Stimulated activated naive CD8-positive, alpha-beta T cell treated with anti-CD3 and anti-CD28 coated beads, Interleukin-15, amount 100 ng/mL, for 72 hours (primary cell): ENCODE measurements around the gene SMAD6.
"Not testable (repeated sequence)": the region's sequence is repeated elsewhere in the genome, so short reads cannot be mapped to it uniquely, and the experiment has no call there.

Source experiments
- ATAC-seq: fragments of 150-1000 bp; cut with Tn5 transposase; 2 replicates; pipeline ENCODE4 v1.10.0; 2021; ENCODE audit warnings: mild to moderate bottlenecking, moderate library complexity
- DNase-seq, 2 donors: peaks; one replicate each; pipeline ENCODE4 v3.0.0; 2021 to 2022
- H3K27ac Mint-ChIP-seq, 2 donors: one replicate each; pipeline ENCODE4 v1.8.0; 2022; ENCODE audit warnings: mild to moderate bottlenecking in 2 of 2, mixed read lengths in 2 of 2, moderate library complexity in 2 of 2
- H3K27me3 Mint-ChIP-seq: one replicate; pipeline ENCODE4 v1.8.0; 2022; ENCODE audit warnings: mixed read lengths
- H3K4me1 Mint-ChIP-seq: one replicate; pipeline ENCODE4 v1.8.0; 2022; ENCODE audit warnings: mild to moderate bottlenecking, mixed read lengths
- H3K4me3 Mint-ChIP-seq, 2 donors: one replicate each; pipeline ENCODE4 v1.8.0; 2022; ENCODE audit warnings: mild to moderate bottlenecking in 2 of 2, mixed read lengths in 2 of 2, moderate library complexity in 1 of 2
- H3K9me3 Mint-ChIP-seq, 2 donors: one replicate each; pipeline ENCODE4 v1.8.0; 2022; ENCODE audit warnings: mixed read lengths in 2 of 2

SMAD6 gene

GRCh38 chr15:66825139-66825538, 123.1 kb downstream of the SMAD6 start:
- no peak for ATAC-seq

GRCh38 chr15:66825731-66826130, 123.7 kb downstream of the SMAD6 start:
- no peaks in the 10 kb centered on the region for H3K4me1 Mint-ChIP-seq
- H3K27ac Mint-ChIP-seq = no peak overlapping the region
- no peak for DNase-seq
- ATAC-seq = no peak
- no peaks in the 10 kb centered on the region for H3K9me3 Mint-ChIP-seq
- no peaks in the 10 kb centered on the region for H3K27me3 Mint-ChIP-seq
- H3K4me3 Mint-ChIP-seq = no peak overlapping the region

More at GRCh38 chr15:66825139-66825538, 123.1 kb downstream of the SMAD6 start:
- no peak overlapping the region for H3K27ac Mint-ChIP-seq
- H3K9me3 Mint-ChIP-seq = no peaks in the 10 kb centered on the region
- no peak for DNase-seq
- H3K4me3 Mint-ChIP-seq = no peak overlapping the region
- no peaks in the 10 kb centered on the region for H3K4me1 Mint-ChIP-seq
- no peaks in the 10 kb centered on the region for H3K27me3 Mint-ChIP-seq

GRCh38 chr15:66826507-66826906, 124.5 kb downstream of the SMAD6 start:
- no peak overlapping the region for H3K27ac Mint-ChIP-seq
- no peak for DNase-seq
- no peak overlapping the region for H3K4me3 Mint-ChIP-seq
- H3K9me3 Mint-ChIP-seq = no peaks in the 10 kb centered on the region
- ATAC-seq = no peak
- no peaks in the 10 kb centered on the region for H3K4me1 Mint-ChIP-seq
- no peaks in the 10 kb centered on the region for H3K27me3 Mint-ChIP-seq

- ATAC-seq = no peak
- no peak for DNase-seq
- no peaks in the 10 kb centered on the region for H3K4me1 Mint-ChIP-seq
These were observed 125.1 kb downstream of the SMAD6 start for GRCh38 chr15:66827039-66827697.

GRCh38 chr15:66827698-66828055, 125.6 kb downstream of the SMAD6 start:
- Mint-ChIP-seq H3K4me1 (no peaks in the 10 kb centered on the region), H3K27me3 (no peaks in the 10 kb centered on the region), H3K4me3 (no peak overlapping the region), H3K27ac (no peak overlapping the region), H3K9me3 (no peaks in the 10 kb centered on the region)
- DNase-seq = no peak
- ATAC-seq = no peak

More at GRCh38 chr15:66827039-66827697, 125.1 kb downstream of the SMAD6 start:
- no peak overlapping the region for H3K4me3 Mint-ChIP-seq
- H3K27me3 Mint-ChIP-seq = no peaks in the 10 kb centered on the region
- H3K9me3 Mint-ChIP-seq = no peaks in the 10 kb centered on the region
- no peak overlapping the region for H3K27ac Mint-ChIP-seq

GRCh38 chr15:66828817-66829541, 126.9 kb downstream of the SMAD6 start:
- H3K4me1 Mint-ChIP-seq, H3K27ac Mint-ChIP-seq, DNase-seq: not testable (repeated sequence)

GRCh38 chr15:66829551-66830121, 127.6 kb downstream of the SMAD6 start:
- H3K4me3 Mint-ChIP-seq = no peak overlapping the region
- no peaks in the 10 kb centered on the region for H3K27me3 Mint-ChIP-seq
- no peaks in the 10 kb centered on the region for H3K9me3 Mint-ChIP-seq
- DNase-seq = no peak
- H3K4me1 Mint-ChIP-seq = no peaks in the 10 kb centered on the region
- H3K27ac Mint-ChIP-seq = no peak overlapping the region
- ATAC-seq = no peak

More at GRCh38 chr15:66828817-66829541, 126.9 kb downstream of the SMAD6 start:
- H3K27me3 Mint-ChIP-seq, H3K9me3 Mint-ChIP-seq, H3K4me3 Mint-ChIP-seq, ATAC-seq: not testable (repeated sequence)

- DNase-seq (no peak), ATAC-seq (no peak)
- H3K27me3 Mint-ChIP-seq = no peaks in the 10 kb centered on the region
- no peak overlapping the region for H3K4me3 Mint-ChIP-seq
- no peaks in the 10 kb centered on the region for H3K9me3 Mint-ChIP-seq
- H3K27ac Mint-ChIP-seq = no peak overlapping the region
- H3K4me1 Mint-ChIP-seq = no peaks in the 10 kb centered on the region
These were observed 128.3 kb downstream of the SMAD6 start for GRCh38 chr15:66830358-66830757.

GRCh38 chr15:66830823-66831222, 128.8 kb downstream of the SMAD6 start:
- no peaks in the 10 kb centered on the region for H3K4me1 Mint-ChIP-seq
- H3K27ac Mint-ChIP-seq = no peak overlapping the region
- H3K4me3 Mint-ChIP-seq = no peak overlapping the region
- no peaks in the 10 kb centered on the region for H3K9me3 Mint-ChIP-seq
- ATAC-seq = no peak
- no peaks in the 10 kb centered on the region for H3K27me3 Mint-ChIP-seq
- DNase-seq = no peak

GRCh38 chr15:66831289-66831688, 129.3 kb downstream of the SMAD6 start:
- H3K4me3 Mint-ChIP-seq = no peak overlapping the region
- no peak overlapping the region for H3K27ac Mint-ChIP-seq
- no peaks in the 10 kb centered on the region for H3K27me3 Mint-ChIP-seq
- no peaks in the 10 kb centered on the region for H3K4me1 Mint-ChIP-seq
- H3K9me3 Mint-ChIP-seq = no peaks in the 10 kb centered on the region
- ATAC-seq (no peak), DNase-seq (no peak)

GRCh38 chr15:66831801-66832390, 129.9 kb downstream of the SMAD6 start:
- Mint-ChIP-seq H3K27ac (no peak overlapping the region), H3K4me3 (no peak overlapping the region), H3K4me1 (no peaks in the 10 kb centered on the region), H3K27me3 (no peaks in the 10 kb centered on the region), H3K9me3 (no peaks in the 10 kb centered on the region)
- ATAC-seq (no peak), DNase-seq (no peak)
